NCI-H1694 (cell line): ENCODE data around the gene LRRC63.
"Not testable (repeated sequence)": the region's sequence is repeated elsewhere in the genome, so short reads cannot be mapped to it uniquely, and the experiment has no call there.

ENCODE experiments used
- DNase-seq: peaks from one replicate; lab custom pipeline; 2025; lab: John Stamatoyannopoulos, UW

Gene LRRC63

GRCh38 chr13:46211483-46212351, at the start of gene LRRC63:
LRRC63 (plus strand) TSS chr13:46211928; CDS start chr13:46213035, 1,107 bp downstream.
- DNase-seq, result peak; percentile 46

- not testable (repeated sequence) for DNase-seq
These were observed 49.0 kb upstream of the LRRC63 start for GRCh38 chr13:46162741-46163140.

- no peak for DNase-seq
These were observed 47.1 kb upstream of the LRRC63 start for GRCh38 chr13:46164661-46165060.

GRCh38 chr13:46165485-46166223, 46.1 kb upstream of the LRRC63 start:
- no peak for DNase-seq

- DNase-seq, result no peak
These were observed 45.5 kb upstream of the LRRC63 start for GRCh38 chr13:46166224-46166584.

- no peak for DNase-seq
These were observed 44.6 kb upstream of the LRRC63 start for GRCh38 chr13:46166947-46167610.

- DNase-seq, result no peak
These were observed 43.4 kb upstream of the LRRC63 start for GRCh38 chr13:46168341-46168740.

- DNase-seq, result no peak
These were observed 42.9 kb upstream of the LRRC63 start for GRCh38 chr13:46168783-46169182.

- DNase-seq, result no peak
These were observed 42.0 kb upstream of the LRRC63 start for GRCh38 chr13:46169758-46170157.

- no peak for DNase-seq
These were observed 41.5 kb upstream of the LRRC63 start for GRCh38 chr13:46170268-46170667.

GRCh38 chr13:46170687-46171086, 41.0 kb upstream of the LRRC63 start:
- no peak for DNase-seq

- DNase-seq, result no peak
These were observed 40.5 kb upstream of the LRRC63 start for GRCh38 chr13:46171217-46171616.

- no peak for DNase-seq
These were observed 40.0 kb upstream of the LRRC63 start for GRCh38 chr13:46171739-46172138.

- no peak for DNase-seq
These were observed 39.2 kb upstream of the LRRC63 start for GRCh38 chr13:46172531-46172991.

GRCh38 chr13:46173656-46174055, 38.1 kb upstream of the LRRC63 start:
- no peak for DNase-seq

- no peak for DNase-seq
These were observed 35.0 kb upstream of the LRRC63 start for GRCh38 chr13:46176756-46177155.

- no peak for DNase-seq
These were observed 33.6 kb upstream of the LRRC63 start for GRCh38 chr13:46178143-46178542.

- no peak for DNase-seq
These were observed 32.9 kb upstream of the LRRC63 start for GRCh38 chr13:46178821-46179220.

- DNase-seq, result no peak
These were observed 32.2 kb upstream of the LRRC63 start for GRCh38 chr13:46179491-46179908.

- DNase-seq, result no peak
These were observed 31.6 kb upstream of the LRRC63 start for GRCh38 chr13:46179969-46180763.

- DNase-seq, result no peak
These were observed 30.3 kb upstream of the LRRC63 start for GRCh38 chr13:46181377-46181839.
